ENCODE data around the gene MED4. TPM values are rescaled to one million over a fixed set of nuclear protein-coding genes. Genes with fewer than 3 reads are reported as not detected.

Gene MED4
- total RNA-seq, 1 experiment from 2014 or later: 26.5 TPM

GRCh38 chr13:48132961-48133360 lies 38.1 kb upstream of the MED4 start:
- Histone ChIP-seq H3K27me3 (ENCODE audit: control insufficient read depth, insufficient read depth, low read length) (no peaks in the 10 kb centered on the region), H3K4me1 (ENCODE audit: control insufficient read depth, insufficient read depth, low read length) (no peaks in the 10 kb centered on the region), H3K9me3 (ENCODE audit: control insufficient read depth, insufficient read depth, low read depth, low read length) (no peaks in the 10 kb centered on the region), H3K27ac (ENCODE audit: low read length) (no peak overlapping the region), H3K4me3 (ENCODE audit: low read depth in 2 of 2, low read length in 2 of 2) (no peak overlapping the region), H3K36me3 (ENCODE audit: control insufficient read depth, insufficient read depth, low read length) (no peaks in the 10 kb centered on the region)
- no peak for DNase-seq (ENCODE audit: low read depth, low spot score)
- intact Hi-C loops (cut with micrococcal nuclease; ENCODE audit: unreplicated experiment): no loop called here
- no peak for ATAC-seq
- in situ Hi-C loops (cut with HindIII; ENCODE audit: low pct_unique_long_range_greater_than_20kb, low sequenced_read_pairs): no loop called here
- BruUV-seq (replicated peaks): no TSS peak
- TF ChIP-seq TCF7L2 (IDR thresholded peaks at IDR 0.05; ENCODE audit: low read depth, low read length) (no peak), POLR2AphosphoS5 (IDR thresholded peaks at IDR 0.05; ENCODE audit: low read depth, low read length) (no peak), CTCF (IDR thresholded peaks at IDR 0.05) (no peak), SIN3A (IDR thresholded peaks at IDR 0.05; ENCODE audit: borderline replicate concordance, insufficient read depth, low read depth, low read length) (no peak), REST (IDR thresholded peaks at IDR 0.05; ENCODE audit: insufficient read depth in 1 of 2, low read depth in 2 of 2, low read length in 1 of 2) (no peak)
- POLR2A ChIA-PET: no interaction called here
- CTCF ChIA-PET: no interaction called here

- no peak for DNase-seq (ENCODE audit: low read depth, low spot score)
- Histone ChIP-seq H3K36me3 (ENCODE audit: control insufficient read depth, insufficient read depth, low read length) (no peaks in the 10 kb centered on the region), H3K9me3 (ENCODE audit: control insufficient read depth, insufficient read depth, low read depth, low read length) (no peaks in the 10 kb centered on the region), H3K4me1 (ENCODE audit: control insufficient read depth, insufficient read depth, low read length) (no peaks in the 10 kb centered on the region), H3K27me3 (ENCODE audit: control insufficient read depth, insufficient read depth, low read length) (no peaks in the 10 kb centered on the region), H3K4me3 (ENCODE audit: low read depth in 2 of 2, low read length in 2 of 2) (no peak overlapping the region), H3K27ac (ENCODE audit: low read length) (no peak overlapping the region)
- no peak for ATAC-seq
- in situ Hi-C loops (cut with HindIII; ENCODE audit: low pct_unique_long_range_greater_than_20kb, low sequenced_read_pairs): no loop called here
- no TSS peak for BruUV-seq (replicated peaks)
- CTCF ChIA-PET: no interaction called here
- intact Hi-C loops (cut with micrococcal nuclease; ENCODE audit: unreplicated experiment): no loop called here
- POLR2A ChIA-PET: no interaction called here
- no peak for TF ChIP-seq SIN3A (IDR thresholded peaks at IDR 0.05; ENCODE audit: borderline replicate concordance, insufficient read depth, low read depth, low read length)
- no peak for TF ChIP-seq POLR2AphosphoS5 (IDR thresholded peaks at IDR 0.05; ENCODE audit: low read depth, low read length)
- no peak for TF ChIP-seq CTCF (IDR thresholded peaks at IDR 0.05)
- no peak for TF ChIP-seq TCF7L2 (IDR thresholded peaks at IDR 0.05; ENCODE audit: low read depth, low read length)
- TF ChIP-seq REST (IDR thresholded peaks at IDR 0.05; ENCODE audit: insufficient read depth in 1 of 2, low read depth in 2 of 2, low read length in 1 of 2): no peak
Observed at GRCh38 chr13:48131533-48131932, 36.6 kb upstream of the MED4 start.

Data from Panc1 (cell line).